Adrenal gland (tissue), 5 donors: ENCODE results near the gene WIPF1.

Experiments
- CTCF ChIP-seq, 6 experiments: fragments of 450-650 bp in 4 of 6; fragments of 200-600 bp in 2 of 6; sonication (generic) in 1 of 6; IDR thresholded peaks; 1 replicate in 5 of 6; 2 replicates in 1 of 6; pipeline versions ENCODE4 v1.5.1 to v1.8.0; 2016 to 2021; ENCODE audit warnings: antibody characterized with exemption in 6 of 6, mild to moderate bottlenecking in 2 of 6, moderate library complexity in 1 of 6
- POLR2A ChIP-seq, 2 donors: fragments of 450-650 bp; IDR thresholded peaks; one replicate each; pipeline ENCODE4 v1.6.1; 2017; ENCODE audit warnings: antibody characterized with exemption in 2 of 2, mild to moderate bottlenecking in 2 of 2, moderate library complexity in 1 of 2
- donor health status: DM: no; HTN: no; CAD: no.

- TF ChIP-seq POLR2A (IDR thresholded peaks at IDR 0.05) (no peak), CTCF (IDR thresholded peaks at IDR 0.05) (no peak)
Observed at GRCh38 chr2:174593574-174594203, 3.9 kb downstream of the WIPF1 start.
